K562 (cell line): ENCODE measurements around the gene RGL2. TPM values are rescaled to one million over a fixed set of nuclear protein-coding genes. Genes with fewer than 3 reads are reported as not detected.
A peak's percentile ranks its signal among the peaks of the same experiment; 100 is the strongest.

Source experiments
- ELF2 ChIP-seq: fragments of 250-450 bp; sonication (Bioruptor Pico); IDR thresholded peaks from 2 replicates; pipeline ENCODE4 v1.5.0; 2021; ENCODE audit warnings: mild to moderate bottlenecking
- ETS2 ChIP-seq: IDR thresholded peaks from 2 replicates; pipeline ENCODE4 v1.6.1; 2016; ENCODE audit warnings: borderline replicate concordance, missing genetic modification characterization, mild to moderate bottlenecking, moderate library complexity, missing compliant biosample characterization; ENCODE audit not compliant: poor library complexity, severe bottlenecking
- FOXP1 ChIP-seq: sonication (generic); formaldehyde crosslinking; IDR thresholded peaks from 2 replicates; pipeline ENCODE4 v1.8.0; 2022; ENCODE audit warnings: mild to moderate bottlenecking, missing genetic modification reagents
- GTF2E2 ChIP-seq: fragments of 200-800 bp; sonication (Bioruptor generic); IDR thresholded peaks from 2 replicates; pipeline ENCODE4 v1.6.1; 2016; ENCODE audit warnings: missing genetic modification characterization, missing compliant biosample characterization
- HMG20B ChIP-seq: fragments of 250-450 bp; sonication (Bioruptor Pico); IDR thresholded peaks from 2 replicates; pipeline ENCODE4 v1.5.0; 2021; ENCODE audit warnings: mild to moderate bottlenecking
- IFI16 ChIP-seq: fragments of 250-450 bp; sonication (Bioruptor Pico); IDR thresholded peaks from 2 replicates; pipeline ENCODE4 v2.1.2; 2022; ENCODE audit warnings: mild to moderate bottlenecking, inconsistent platforms
- MECOM ChIP-seq: fragments of 250-450 bp; sonication (Bioruptor Pico); IDR thresholded peaks from 2 replicates; pipeline ENCODE4 v1.8.0; 2022; ENCODE audit warnings: inconsistent platforms
- PHB2 ChIP-seq: fragments of 450-650 bp; IDR thresholded peaks from 2 replicates; pipeline ENCODE4 v1.6.1; 2017; ENCODE audit warnings: low read depth
- POLR2AphosphoS5 ChIP-seq: IDR thresholded peaks from 2 replicates; pipeline ENCODE4 v1.6.1; 2011; ENCODE audit warnings: mild to moderate bottlenecking, low read depth, low read length, moderate library complexity; ENCODE audit not compliant: control insufficient read depth, insufficient read depth
- RBM25 ChIP-seq: fragments of 200-400 bp; formaldehyde crosslinking; IDR thresholded peaks from 2 replicates; pipeline ENCODE4 v1.6.1; 2018; ENCODE audit warnings: low read length, low read depth, moderate library complexity; ENCODE audit not compliant: severe bottlenecking
- SIN3A ChIP-seq, 2 experiments: fragments of 150-350 bp in 1 of 2; IDR thresholded peaks; 2 replicates each; pipeline ENCODE4 v1.6.1; 2011 to 2016; ENCODE audit warnings: borderline replicate concordance in 2 of 2, low read depth in 2 of 2, low read length in 2 of 2, mild to moderate bottlenecking in 2 of 2, moderate library complexity in 2 of 2; ENCODE audit not compliant: control insufficient read depth in 1 of 2
- STAT5B ChIP-seq: fragments of 250-450 bp; sonication (Bioruptor Pico); IDR thresholded peaks from 2 replicates; pipeline ENCODE4 v1.8.0; 2021; ENCODE audit warnings: mild to moderate bottlenecking, inconsistent platforms
- ZC3H4 ChIP-seq: sonication (generic); formaldehyde crosslinking; IDR thresholded peaks from 2 replicates; pipeline ENCODE4 v1.9.0; 2021; ENCODE audit warnings: missing genetic modification reagents, borderline replicate concordance
- ZNF408 ChIP-seq: fragments of 250-450 bp; sonication (Bioruptor Pico); IDR thresholded peaks from 2 replicates; pipeline ENCODE4 v1.4.0; 2020; ENCODE audit warnings: low read depth, mild to moderate bottlenecking, moderate library complexity
- polyA plus RNA-seq, 8 experiments: library from polyadenylated mRNA; depleted of rRNA in 4 of 8; stranded (reverse) in 5 of 8; unstranded in 3 of 8; fragments of >200 nt; fragmentation: Nextera tagmentation in 2 of 8; fragmentation: Illumina TruSeq in 1 of 8; extraction: Ambion mirVana in 2 of 8; extraction: Trizol in 1 of 8; gene quantifications; 2 replicates each; pipeline versions ENCODE4 v1.2.1 to v1.2.3, GENCODE V29; 2011 to 2014; ENCODE audit warnings: inconsistent platforms in 1 of 8, missing spikeins in 1 of 8
- total RNA-seq, 7 experiments: library from RNA; depleted of rRNA in 6 of 7; stranded (reverse); fragments of >200 nt in 6 of 7; fragmentation: Illumina TruSeq in 2 of 7; extraction: Trizol in 2 of 7; gene quantifications; 2 replicates each; pipeline versions ENCODE4 v1.2.1 to v1.2.3, GENCODE V29; 2011 to 2021; ENCODE audit warnings: low replicate concordance in 1 of 7
- TF ChIP-seq, protein P1 (sequence below): sonication (generic); formaldehyde crosslinking; IDR thresholded peaks from 2 replicates; pipeline ENCODE4 v1.8.0; 2023; ENCODE audit warnings: mild to moderate bottlenecking, missing genetic modification reagents
- TF ChIP-seq, protein P2 (sequence below): IDR thresholded peaks from 3 replicates; pipeline ENCODE4 v1.6.1; 2011; ENCODE audit warnings: borderline replicate concordance, mild to moderate bottlenecking, moderate library complexity; ENCODE audit not compliant: insufficient read length; ENCODE audit errors: extremely low read depth
- TF ChIP-seq, protein P3 (sequence below): IDR thresholded peaks from 2 replicates; pipeline ENCODE4 v1.6.1; 2012; ENCODE audit warnings: low read depth, low read length, improper control_type of control experiment, borderline replicate concordance
- TF ChIP-seq, protein P4 (sequence below): sonication (generic); formaldehyde crosslinking; IDR thresholded peaks from 2 replicates; pipeline ENCODE4 v1.8.1; 2023; ENCODE audit warnings: mild to moderate bottlenecking, missing genetic modification reagents

RGL2 gene
- total and polyA plus RNA-seq, 9 of the 15 experiments (the other 6 are each of a cell fraction or from before 2014, with no cell fraction given) = 1.8 to 57.1 (median 19.5) TPM

DNA sequence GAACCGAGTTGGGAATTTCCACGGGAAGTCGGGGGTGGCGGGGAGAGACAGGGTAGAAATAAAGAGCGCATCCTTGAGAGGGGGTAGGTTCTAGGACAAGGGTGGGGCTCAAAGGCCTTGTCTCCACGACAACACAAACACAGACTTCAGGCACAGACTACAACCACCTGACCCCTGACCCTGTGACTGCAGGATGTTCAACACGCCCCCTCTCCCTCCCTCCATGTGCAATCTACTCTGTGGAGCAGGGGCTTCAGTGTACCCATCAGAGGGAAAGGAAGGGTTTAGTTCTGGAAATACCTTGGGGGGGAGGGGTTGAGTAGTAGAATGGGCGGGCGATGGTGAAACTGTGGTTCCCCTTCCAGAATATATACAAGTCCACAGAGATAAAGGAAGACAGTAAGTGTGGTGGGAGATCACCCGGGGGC is 15.8 kb upstream of the RGL2 start (continued):
- TF ChIP-seq, protein P1, sequence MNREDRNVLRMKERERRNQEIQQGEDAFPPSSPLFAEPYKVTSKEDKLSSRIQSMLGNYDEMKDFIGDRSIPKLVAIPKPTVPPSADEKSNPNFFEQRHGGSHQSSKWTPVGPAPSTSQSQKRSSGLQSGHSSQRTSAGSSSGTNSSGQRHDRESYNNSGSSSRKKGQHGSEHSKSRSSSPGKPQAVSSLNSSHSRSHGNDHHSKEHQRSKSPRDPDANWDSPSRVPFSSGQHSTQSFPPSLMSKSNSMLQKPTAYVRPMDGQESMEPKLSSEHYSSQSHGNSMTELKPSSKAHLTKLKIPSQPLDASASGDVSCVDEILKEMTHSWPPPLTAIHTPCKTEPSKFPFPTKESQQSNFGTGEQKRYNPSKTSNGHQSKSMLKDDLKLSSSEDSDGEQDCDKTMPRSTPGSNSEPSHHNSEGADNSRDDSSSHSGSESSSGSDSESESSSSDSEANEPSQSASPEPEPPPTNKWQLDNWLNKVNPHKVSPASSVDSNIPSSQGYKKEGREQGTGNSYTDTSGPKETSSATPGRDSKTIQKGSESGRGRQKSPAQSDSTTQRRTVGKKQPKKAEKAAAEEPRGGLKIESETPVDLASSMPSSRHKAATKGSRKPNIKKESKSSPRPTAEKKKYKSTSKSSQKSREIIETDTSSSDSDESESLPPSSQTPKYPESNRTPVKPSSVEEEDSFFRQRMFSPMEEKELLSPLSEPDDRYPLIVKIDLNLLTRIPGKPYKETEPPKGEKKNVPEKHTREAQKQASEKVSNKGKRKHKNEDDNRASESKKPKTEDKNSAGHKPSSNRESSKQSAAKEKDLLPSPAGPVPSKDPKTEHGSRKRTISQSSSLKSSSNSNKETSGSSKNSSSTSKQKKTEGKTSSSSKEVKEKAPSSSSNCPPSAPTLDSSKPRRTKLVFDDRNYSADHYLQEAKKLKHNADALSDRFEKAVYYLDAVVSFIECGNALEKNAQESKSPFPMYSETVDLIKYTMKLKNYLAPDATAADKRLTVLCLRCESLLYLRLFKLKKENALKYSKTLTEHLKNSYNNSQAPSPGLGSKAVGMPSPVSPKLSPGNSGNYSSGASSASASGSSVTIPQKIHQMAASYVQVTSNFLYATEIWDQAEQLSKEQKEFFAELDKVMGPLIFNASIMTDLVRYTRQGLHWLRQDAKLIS (CRISPR knock-in tag) = 0 out of 2 replicates have a peak, but pooled peaks have one; percentile 57
- TF ChIP-seq FOXP1 (CRISPR knock-in tag) (no peak), MECOM (CRISPR knock-in tag) (no peak), RBM25 (no peak), ETS2 (tag) (no peak), ZNF408 (no peak), GTF2E2 (tag) (no peak), PHB2 (no peak), POLR2AphosphoS5 (0 out of 2 replicates have a peak, but pooled peaks have one; percentile 15), SIN3A (IDR thresholded peaks at IDR 0.05; ENCODE audit: borderline replicate concordance in 2 of 2, control insufficient read depth in 1 of 2, low read depth in 2 of 2, low read length in 2 of 2) (no peak; a peak in 2 of 4 replicates), IFI16 (CRISPR knock-in tag) (no peak), STAT5B (no peak), HMG20B (no peak), ELF2 (CRISPR knock-in tag) (no peak), ZC3H4 (CRISPR knock-in tag) (no peak)
- TF ChIP-seq, protein P2, sequence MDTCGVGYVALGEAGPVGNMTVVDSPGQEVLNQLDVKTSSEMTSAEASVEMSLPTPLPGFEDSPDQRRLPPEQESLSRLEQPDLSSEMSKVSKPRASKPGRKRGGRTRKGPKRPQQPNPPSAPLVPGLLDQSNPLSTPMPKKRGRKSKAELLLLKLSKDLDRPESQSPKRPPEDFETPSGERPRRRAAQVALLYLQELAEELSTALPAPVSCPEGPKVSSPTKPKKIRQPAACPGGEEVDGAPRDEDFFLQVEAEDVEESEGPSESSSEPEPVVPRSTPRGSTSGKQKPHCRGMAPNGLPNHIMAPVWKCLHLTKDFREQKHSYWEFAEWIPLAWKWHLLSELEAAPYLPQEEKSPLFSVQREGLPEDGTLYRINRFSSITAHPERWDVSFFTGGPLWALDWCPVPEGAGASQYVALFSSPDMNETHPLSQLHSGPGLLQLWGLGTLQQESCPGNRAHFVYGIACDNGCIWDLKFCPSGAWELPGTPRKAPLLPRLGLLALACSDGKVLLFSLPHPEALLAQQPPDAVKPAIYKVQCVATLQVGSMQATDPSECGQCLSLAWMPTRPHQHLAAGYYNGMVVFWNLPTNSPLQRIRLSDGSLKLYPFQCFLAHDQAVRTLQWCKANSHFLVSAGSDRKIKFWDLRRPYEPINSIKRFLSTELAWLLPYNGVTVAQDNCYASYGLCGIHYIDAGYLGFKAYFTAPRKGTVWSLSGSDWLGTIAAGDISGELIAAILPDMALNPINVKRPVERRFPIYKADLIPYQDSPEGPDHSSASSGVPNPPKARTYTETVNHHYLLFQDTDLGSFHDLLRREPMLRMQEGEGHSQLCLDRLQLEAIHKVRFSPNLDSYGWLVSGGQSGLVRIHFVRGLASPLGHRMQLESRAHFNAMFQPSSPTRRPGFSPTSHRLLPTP = no peak
- TF ChIP-seq, protein P3, sequence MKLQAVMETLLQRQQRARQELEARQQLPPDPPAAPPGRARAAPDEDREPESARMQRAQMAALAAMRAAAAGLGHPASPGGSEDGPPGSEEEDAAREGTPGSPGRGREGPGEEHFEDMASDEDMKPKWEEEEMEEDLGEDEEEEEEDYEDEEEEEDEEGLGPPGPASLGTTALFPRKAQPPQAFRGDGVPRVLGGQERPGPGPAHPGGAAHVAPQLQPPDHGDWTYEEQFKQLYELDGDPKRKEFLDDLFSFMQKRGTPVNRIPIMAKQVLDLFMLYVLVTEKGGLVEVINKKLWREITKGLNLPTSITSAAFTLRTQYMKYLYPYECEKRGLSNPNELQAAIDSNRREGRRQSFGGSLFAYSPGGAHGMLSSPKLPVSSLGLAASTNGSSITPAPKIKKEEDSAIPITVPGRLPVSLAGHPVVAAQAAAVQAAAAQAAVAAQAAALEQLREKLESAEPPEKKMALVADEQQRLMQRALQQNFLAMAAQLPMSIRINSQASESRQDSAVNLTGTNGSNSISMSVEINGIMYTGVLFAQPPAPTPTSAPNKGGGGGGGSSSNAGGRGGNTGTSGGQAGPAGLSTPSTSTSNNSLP = no peak
- TF ChIP-seq, protein P4, sequence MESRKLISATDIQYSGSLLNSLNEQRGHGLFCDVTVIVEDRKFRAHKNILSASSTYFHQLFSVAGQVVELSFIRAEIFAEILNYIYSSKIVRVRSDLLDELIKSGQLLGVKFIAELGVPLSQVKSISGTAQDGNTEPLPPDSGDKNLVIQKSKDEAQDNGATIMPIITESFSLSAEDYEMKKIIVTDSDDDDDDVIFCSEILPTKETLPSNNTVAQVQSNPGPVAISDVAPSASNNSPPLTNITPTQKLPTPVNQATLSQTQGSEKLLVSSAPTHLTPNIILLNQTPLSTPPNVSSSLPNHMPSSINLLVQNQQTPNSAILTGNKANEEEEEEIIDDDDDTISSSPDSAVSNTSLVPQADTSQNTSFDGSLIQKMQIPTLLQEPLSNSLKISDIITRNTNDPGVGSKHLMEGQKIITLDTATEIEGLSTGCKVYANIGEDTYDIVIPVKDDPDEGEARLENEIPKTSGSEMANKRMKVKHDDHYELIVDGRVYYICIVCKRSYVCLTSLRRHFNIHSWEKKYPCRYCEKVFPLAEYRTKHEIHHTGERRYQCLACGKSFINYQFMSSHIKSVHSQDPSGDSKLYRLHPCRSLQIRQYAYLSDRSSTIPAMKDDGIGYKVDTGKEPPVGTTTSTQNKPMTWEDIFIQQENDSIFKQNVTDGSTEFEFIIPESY (CRISPR knock-in tag) = no peak
